SK-N-DZ (cell line): ENCODE data around the gene PDE4B.
A peak's percentile ranks its signal among the peaks of the same experiment; 100 is the strongest.
"Not testable (repeated sequence)": the region's sequence is repeated elsewhere in the genome, so short reads cannot be mapped to it uniquely, and the experiment has no call there.

Experiments used
- DNase-seq: peaks from one replicate; pipeline ENCODE4 v3.0.0-alpha.2; 2015; ENCODE audit warnings: low spot score

PDE4B gene

DNA sequence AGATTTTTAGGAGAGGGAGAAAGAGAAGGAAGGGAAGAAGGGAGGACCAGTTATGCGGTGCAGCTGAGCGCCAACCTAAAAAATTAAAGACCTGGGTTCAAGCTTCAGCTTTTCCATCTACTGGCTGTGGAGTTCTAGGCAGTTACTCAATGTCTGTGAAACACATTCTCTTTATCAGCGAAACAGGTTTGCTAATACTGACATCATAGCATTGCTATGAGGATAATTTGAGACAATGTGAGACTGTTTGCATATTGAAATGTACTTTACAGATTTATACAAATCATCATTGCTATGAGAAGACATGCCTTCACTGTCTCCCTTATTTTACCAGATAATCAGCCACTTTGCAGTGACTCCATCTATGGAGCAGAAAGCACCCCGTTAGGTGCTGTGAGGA lies 518.4 kb downstream of the PDE4B start:
- DNase-seq = no peak

GRCh38 chr1:66311628-66312027 lies 518.9 kb downstream of the PDE4B start:
- no peak for DNase-seq

- DNase-seq = no peak
Measured at GRCh38 chr1:66312271-66312990, 519.7 kb downstream of the PDE4B start.

DNA sequence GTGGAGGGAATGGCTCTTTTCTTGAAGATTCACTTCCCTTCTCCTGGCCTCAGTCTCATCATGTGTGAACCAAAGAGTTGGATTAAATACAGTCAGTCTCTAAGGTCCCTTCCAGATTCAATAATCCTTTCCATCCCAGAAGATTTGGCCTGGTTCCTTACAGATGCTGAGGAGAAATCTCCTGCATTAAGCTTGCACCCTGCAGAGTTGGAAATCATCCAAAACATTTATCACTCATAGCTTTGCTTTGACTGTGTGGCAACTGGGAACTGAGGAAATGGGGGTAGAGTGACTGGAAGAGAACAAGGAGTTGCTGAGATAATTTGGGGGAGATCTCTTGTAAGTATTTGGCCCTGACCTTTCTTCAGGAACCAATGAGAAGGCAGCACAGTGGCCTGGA lies 520.7 kb downstream of the PDE4B start:
- no peak for DNase-seq

DNA sequence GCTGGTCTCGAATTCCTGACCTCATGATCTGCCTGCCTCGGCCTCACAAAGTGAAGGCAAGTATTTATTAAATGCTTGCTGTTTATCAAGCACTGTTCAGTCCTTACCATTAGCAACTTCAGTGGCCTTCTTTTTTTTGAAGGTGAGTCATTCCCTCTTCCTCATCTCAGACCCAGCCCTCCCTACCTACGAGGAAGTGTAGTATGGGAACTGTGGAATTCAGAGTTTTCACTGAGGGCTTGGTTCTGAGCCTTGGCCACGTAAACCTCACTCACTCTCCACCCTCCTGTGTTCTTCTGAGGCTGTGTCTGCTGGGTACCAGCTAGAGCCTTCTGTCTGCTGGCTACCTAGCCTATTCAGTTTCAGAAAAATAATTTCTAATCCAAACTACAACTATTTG lies 523.0 kb downstream of the PDE4B start:
- no peak for DNase-seq

DNA sequence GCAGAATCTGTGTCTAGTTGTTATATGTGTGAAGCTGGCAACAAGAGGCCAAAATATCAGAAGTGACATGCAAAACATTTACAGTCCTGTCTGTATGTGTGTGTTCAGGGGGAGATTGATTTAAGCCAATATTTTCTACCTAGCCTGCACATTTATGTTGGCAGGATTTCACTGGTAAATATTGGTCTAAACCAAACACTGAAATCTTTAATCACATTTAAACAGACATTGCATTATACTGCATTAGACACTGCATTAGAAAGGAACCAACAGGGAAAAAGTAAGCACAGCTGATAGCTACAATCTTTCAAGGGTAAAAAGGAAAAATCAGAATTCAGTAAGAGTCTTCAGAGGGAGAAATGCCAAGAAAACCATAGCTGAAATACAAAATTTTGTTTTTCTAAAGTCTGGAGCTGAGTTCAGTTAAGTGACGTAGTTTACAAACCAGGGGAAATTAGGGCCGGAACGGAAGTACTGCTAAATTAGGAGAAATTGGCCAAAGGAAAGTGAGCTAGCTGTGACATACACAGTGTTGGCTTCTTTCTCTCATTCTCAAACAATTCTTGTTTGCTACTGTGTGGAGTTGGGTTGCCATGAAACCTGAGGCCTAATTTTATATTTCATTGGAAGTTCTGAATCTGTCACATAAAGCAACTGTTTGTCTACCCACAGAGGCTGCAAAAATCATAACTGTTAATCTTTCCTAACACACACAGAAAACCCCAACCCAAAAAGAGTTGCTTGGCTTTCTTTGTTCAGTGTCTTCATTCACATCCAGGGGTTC lies 524.0 kb downstream of the PDE4B start:
- no peak for DNase-seq

DNA sequence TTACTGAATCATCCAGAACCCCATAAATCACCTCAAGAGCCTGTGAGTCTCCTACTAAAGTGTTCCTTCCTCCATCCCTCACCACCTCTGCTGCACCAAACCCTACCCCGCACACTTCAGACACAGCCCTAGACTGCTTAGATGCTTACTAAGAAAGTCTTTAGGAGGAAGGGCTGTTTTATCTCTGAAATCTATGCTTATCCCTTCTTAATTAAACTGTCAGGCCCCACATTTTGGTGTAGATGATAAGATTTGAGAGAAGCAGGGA lies 524.5 kb downstream of the PDE4B start:
- DNase-seq = no peak

DNA sequence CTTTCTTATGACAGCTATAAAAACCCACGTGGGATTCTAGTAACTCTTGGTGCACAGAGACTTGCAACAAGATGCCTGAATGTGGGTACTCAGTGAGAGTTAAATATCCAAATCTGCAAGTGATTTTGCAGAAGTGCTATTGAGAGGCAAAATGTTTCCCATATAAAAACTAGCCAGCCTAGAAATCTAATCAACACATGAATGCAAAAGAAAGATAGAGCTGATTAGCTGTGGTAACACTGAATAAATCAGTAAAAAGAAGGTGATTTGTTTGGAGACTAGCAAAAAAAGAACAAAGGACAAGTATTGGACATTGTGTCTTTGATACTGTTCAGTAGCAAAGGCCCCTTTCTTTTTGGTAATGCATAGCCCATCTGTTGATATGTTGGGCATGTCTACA lies 527.5 kb downstream of the PDE4B start:
- DNase-seq = no peak

GRCh38 chr1:66322462-66322861 lies 529.8 kb downstream of the PDE4B start:
- not testable (repeated sequence) for DNase-seq

DNA sequence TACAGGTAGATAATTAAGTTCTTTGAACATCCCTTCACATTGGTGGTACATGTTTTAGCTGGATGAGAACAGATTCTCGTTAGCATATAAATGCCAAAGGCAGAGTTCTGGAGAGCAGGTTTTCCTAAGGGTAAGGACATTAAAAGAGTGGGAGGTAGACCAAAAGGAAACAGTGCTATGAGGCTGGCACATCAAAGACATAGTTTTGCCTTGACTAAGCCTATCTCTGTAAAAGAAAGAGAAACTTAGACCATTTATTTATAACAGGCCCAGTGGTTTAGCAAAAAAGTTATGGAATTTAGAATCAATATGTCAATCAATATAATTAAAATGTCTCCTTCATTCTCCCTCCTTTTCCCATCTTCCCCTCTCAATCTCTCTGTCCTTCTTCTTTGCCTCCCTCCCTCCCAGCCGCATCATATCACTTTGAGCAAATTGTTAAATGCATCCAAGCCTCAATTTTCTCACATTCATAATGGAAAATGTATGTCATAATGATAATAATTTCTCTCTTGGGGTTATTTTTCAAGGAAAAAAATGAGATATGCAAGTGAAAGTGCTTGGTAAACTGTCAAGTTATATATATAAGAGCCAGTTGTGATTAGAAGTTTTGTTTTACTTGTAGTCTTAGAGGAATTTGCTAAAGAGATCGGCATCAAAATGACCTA lies 531.4 kb downstream of the PDE4B start:
- no peak for DNase-seq

DNA sequence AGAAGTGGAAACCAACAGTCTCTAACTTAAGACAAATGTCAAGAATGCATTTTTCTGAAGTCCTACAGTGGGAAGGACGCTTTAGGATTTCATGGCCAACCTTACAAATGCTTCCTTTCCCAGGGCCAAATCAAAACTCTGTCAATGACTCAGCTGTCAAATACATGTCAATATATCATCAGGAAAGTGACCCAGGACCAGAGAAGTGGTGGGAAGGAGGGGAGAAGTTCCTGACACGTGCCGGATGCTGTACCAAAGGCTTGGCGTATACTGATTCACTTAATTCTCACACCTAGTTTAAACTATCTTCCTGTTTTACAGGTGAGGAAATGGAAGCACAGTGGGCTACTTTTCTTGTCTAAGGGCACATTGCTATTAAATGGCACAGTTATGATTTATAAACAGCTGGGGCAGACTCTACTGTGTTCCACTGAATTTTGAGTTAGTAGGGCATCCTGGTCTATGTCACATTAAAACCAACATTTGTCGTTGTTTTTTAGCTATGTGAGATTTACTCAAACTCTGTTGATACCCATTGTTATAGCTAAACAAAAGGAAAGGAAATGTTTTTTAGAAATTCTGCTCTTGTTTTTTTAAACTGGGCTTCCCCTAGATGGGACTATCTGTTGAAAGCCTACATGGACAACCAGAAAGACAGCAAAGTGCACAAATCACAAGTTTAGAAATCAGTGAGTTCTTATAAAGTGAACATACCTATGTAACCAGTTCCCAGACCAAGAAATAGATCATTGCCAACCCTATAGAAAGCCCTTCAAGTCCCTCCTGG lies 533.1 kb downstream of the PDE4B start:
- DNase-seq = no peak

- no peak for DNase-seq
Measured at GRCh38 chr1:66326867-66327266, 534.2 kb downstream of the PDE4B start.

DNA sequence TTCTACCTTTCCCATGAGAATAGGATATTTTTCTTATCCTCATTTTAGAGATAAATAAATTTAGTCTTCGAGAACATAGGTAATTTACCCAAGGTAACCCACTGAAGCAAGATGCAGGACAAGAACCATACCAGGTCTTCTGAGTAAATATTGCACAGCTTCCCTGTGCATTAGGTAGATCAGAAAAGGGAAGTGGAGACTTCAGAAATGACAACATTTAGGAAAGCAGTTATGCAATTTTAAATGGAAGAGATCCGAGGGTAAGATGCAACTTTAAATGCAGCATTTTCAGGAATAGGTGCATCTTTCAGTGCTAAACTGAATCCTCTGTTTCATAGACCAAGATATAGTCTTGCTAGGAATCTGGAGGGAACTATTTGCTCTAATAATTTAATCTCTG lies 534.9 kb downstream of the PDE4B start:
- DNase-seq = no peak

- no peak for DNase-seq
Measured at GRCh38 chr1:66328896-66329295, 536.2 kb downstream of the PDE4B start.

DNA sequence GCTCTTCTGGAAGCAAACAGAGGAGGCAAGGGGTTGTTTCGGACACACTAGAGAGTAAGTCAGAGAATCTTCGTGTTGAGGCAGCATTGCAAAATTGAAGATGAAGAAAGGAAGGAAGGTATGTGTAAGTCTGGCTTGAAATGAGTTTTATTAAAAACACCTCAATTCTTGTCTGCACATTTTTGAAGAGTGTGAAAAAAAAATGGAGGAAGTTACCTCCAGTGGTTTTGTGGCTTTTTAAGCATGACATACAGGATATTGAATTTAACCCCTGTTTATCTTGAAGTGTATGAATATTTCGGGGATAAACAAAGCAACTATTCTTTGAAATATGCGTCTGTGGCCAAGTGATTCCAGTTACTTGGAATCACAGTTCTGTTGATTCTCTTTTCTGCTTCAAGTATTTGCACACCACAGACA lies 538.0 kb downstream of the PDE4B start:
- no peak for DNase-seq

- DNase-seq = peak; percentile 12
Measured at GRCh38 chr1:66331658-66332547, 539.2 kb downstream of the PDE4B start.

DNA sequence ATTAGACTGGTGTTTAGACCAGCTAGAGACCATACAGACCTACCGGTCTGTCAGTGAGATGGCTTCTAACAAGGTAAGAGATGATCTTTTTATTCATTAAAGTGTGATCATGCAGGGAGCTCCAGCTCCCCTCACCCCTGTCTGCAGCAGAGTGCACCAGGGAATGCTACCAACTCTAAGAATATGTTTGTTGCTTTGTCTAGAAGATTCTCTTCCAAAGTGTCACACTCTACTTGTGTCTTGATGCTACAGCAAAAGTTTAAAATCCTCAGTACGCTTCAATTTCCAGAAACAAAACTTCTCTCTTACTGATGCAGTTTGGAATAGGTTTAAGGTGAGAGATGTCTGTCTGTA lies 539.8 kb downstream of the PDE4B start:
- no peak for DNase-seq

DNA sequence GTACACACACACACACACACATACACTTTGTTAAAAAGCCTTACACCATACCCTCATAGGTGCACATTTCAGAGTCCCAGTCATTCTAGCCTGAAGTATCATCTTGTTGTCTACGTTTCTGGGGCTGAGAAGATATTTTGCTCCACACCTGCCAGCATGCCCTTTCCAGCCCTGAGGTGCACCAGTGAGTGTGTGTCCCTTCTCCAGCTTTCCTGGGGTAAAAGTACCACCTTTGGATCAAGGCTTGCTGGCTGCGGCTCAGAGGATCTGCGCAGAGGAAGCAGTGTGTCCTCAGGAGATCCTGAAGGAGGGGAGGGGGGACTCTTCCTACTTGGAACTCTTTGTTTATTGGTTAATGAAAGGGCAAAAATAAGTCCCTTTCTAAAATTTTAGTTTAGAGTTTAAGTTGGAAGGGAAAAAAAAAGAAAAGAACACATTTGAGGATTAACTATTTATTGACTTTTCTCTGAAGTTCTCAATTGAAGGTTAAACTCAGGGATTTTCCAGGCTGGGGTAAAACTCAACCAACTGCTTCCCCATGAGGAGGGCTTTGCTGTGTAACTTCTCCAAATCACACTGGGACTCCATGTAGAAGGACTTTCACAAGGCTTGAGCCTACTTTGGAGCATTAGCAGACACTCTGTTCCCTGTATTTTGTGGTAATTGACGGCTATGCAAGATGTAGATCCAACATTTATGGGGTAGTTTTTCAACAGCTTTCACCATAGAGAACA lies 540.9 kb downstream of the PDE4B start:
- no peak for DNase-seq

- DNase-seq = no peak
Measured at GRCh38 chr1:66334318-66334717, 541.6 kb downstream of the PDE4B start.

DNA sequence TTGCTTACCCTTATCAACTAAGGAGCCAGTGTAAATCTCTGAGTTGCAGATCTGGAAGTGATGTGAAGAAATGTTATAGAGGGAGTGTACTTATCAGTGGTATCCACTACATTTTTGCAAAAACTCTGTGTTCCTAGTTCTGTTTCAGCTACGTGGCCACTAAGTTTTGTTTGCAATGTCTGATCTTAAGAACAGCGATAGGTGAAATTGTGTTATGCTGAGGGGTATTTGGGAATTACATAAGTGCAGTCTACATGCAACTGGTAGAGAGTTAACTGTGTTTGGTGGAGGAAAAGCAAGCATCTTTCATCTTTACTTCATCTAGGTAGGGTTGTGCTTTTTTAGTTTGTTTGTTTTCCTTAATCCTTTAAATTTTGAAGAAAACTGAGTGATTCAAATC lies 542.4 kb downstream of the PDE4B start:
- no peak for DNase-seq
